DLD1 (cell line): ENCODE measurements around the gene HTR2C.

Source experiments
- in situ Hi-C: cut with HindIII; loops from 2 replicates; pipeline ENCODE4 v1.10.0; 2017; ENCODE audit warnings: low sequenced_read_pairs

The HTR2C gene

DNA sequence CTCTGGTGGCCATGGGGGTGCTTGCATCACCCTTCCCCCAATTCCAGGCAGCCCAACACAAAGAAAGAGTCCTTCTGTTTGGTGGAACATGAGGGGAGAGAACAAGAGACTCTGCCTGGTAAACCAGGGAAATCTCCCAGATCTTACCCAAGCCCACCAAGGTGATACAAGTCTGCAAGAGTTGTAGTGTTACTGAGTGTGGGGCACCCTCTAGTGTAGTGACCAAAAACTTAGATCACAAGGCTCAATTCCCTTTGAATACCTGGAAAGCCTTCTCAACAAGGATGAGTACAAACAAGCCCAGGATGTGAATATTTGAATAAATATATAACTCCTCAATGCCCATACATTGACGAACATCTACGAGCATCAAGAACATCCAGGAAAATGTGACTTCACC lies 368.8 kb downstream of the HTR2C start:
- in situ Hi-C loops, result no loop called here
